ENCODE data around the gene PMPCA. TPM values are rescaled to one million over a fixed set of nuclear protein-coding genes. Genes with fewer than 3 reads are reported as not detected.
A peak's percentile ranks its signal among the peaks of the same experiment; 100 is the strongest.

Gene PMPCA
- polyA plus RNA-seq, 1 donor (not counting 4 experiments of a cell fraction or from before 2014, with no cell fraction given): 85.9 TPM

DNA sequence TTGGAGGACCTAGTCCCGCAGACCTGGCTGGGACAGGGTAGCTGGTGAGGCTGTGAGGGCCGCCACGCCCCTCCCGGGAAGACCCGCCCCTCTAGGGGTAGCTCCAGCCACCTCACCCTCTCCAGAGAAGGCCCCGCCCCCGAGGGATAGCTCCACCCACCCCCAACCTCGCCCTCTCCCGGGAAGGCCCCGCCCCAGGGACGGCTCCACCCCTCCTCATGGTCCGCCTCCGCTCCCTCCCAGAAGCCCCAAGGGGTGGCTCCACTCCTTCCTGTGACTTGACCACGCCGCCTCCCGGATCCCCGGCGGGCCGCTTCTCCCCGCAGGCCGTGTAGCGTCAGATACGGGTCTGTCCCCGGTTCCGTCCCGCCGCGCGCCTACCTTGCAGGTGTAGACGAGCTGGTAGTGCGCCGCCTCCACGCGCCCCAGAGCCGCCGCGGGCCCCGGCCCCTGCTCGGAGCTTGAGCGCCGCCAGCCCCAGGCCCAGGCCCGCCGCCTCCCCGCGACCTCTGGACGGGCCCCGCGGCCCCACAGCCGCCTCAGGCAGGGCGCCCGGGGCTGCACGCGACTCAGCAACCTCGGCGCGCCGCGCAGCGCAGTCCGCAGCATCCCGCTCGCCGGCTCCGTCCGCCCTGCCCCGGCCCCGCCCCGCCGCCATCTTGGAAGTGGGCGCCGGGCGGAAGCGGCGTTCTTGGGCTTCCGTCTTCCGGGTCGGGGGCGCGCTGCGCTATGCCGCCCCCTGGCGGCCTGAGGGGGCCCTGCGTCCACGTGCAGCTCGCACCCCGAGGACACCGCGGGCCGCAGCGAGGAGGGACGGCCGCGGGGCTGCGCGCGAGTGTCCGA lies 47.1 kb upstream of the PMPCA start, which contains the start of gene DNLZ:
DNLZ (minus strand) TSS at position 639 of the 843 bp plus-strand sequence; CDS start at position 609, 30 bp downstream.
- Histone ChIP-seq H3K9ac (ENCODE audit: control insufficient read depth, extremely low read depth, insufficient read depth, low read length) (peak within 1 kb of the TSS; percentile 90), H2AFZ (ENCODE audit: control insufficient read depth, low read length) (peak within 1 kb of the TSS; percentile 8), H3K4me2 (ENCODE audit: control insufficient read depth, extremely low read depth, insufficient read depth, low read depth, low read length) (peak within 1 kb of the TSS; percentile 79), H3K27ac (ENCODE audit: control insufficient read depth, insufficient read depth, low read length) (peak within 1 kb of the TSS; percentile 70), H3K9me1 (ENCODE audit: control insufficient read depth, extremely low read depth, insufficient read depth, low read length) (no peaks in the 10 kb centered on the region), H3K27me3 (ENCODE audit: control insufficient read depth, extremely low read depth, insufficient read depth, low read length) (no peaks in the 10 kb centered on the region), H3K4me3 (ENCODE audit: control insufficient read depth in 2 of 3, extremely low read depth in 1 of 3, insufficient read depth in 2 of 3, low read depth in 1 of 3, low read length in 3 of 3) (peak within 1 kb of the TSS; percentile 55 to 75 (median 71)), H3K36me3 (ENCODE audit: control insufficient read depth in 2 of 2, extremely low read depth in 1 of 2, insufficient read depth in 2 of 2, low read length in 2 of 2) (peaks cover 0 to 3% of the 10 kb centered on the region in 2 experiments), H3K9me3 (ENCODE audit: control insufficient read depth, low read depth, low read length) (no peaks in the 10 kb centered on the region), H4K20me1 (ENCODE audit: control insufficient read depth, extremely low read depth, insufficient read depth, low read length) (no peaks in the 10 kb centered on the region), H3K79me2 (ENCODE audit: control insufficient read depth, insufficient read depth, low read length) (no peaks in the 10 kb centered on the region), H3K4me1 (ENCODE audit: control insufficient read depth, extremely low read depth, insufficient read depth, low read length) (peaks cover 12% of the 10 kb centered on the region)
- FAIRE-seq (peak; percentile 51), DNase-seq (ENCODE audit: low read depth, low spot score) (peak; percentile 81)
- dilution Hi-C loops (cut with MboI; ENCODE audit: extremely low pct_ligation_motif_present, low sequenced_read_pairs): no loop called here
- TF ChIP-seq EZH2 (IDR thresholded peaks at IDR 0.05; ENCODE audit: low read length) (no peak), CTCF (optimal IDR thresholded peaks at IDR 0.05 in 1 of 3, IDR thresholded peaks at IDR 0.05 in 1 of 3, conservative IDR thresholded peaks at IDR 0.05 in 1 of 3; ENCODE audit: extremely low read depth in 1 of 3, insufficient read depth in 2 of 3, low read length in 3 of 3) (peak; percentile 57 to 93 (median 86))

DNA sequence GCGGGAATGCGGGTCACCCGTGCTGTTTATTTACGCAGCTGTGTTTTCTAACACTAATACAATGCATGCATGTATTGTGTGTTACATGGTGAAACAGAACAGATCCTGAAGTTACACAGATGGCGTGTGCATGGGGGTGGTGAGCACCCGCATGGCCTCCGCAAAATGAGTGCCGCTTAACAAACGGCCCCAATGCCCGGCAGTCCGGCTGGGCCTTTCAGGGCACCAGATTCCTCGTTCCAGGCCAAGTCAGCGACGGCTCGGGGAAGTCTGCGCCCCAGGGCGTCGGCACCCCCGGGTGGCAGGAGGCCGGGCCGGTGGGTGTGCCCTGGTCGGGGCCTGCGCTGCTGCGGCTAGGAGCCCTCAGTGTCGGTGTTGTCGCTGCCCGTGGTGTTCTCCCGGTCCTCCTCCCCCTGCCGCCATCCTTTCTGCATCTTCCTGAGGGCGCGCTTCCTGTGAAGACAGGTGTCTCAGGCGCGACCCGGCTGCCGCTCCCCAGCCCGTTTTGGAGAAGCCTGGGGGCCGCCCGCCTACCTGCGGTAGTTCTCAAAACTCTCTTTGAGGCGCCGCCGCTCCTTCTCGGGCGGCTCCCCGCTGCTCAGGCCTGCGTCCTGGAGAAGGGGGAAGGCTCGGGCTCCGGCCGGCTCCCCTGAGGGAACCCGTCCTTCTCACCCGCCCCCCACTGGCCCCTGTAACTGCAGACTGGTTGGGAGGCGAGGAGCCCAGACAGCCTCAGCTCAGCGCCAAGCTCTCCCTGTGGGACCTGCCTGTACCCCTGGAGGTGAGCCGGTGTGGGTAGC lies 46.3 kb upstream of the PMPCA start:
- peaks cover 12% of the 10 kb centered on the region for H3K4me1 ChIP-seq (ENCODE audit: control insufficient read depth, extremely low read depth, insufficient read depth, low read length)
- no peaks in the 10 kb centered on the region for H3K27me3 ChIP-seq (ENCODE audit: control insufficient read depth, extremely low read depth, insufficient read depth, low read length)
- no peak overlapping the region for H3K27ac ChIP-seq (ENCODE audit: control insufficient read depth, insufficient read depth, low read length)
- peak overlapping the region; percentile 18 to 55 (median 53) for H3K4me3 ChIP-seq (ENCODE audit: control insufficient read depth in 2 of 3, extremely low read depth in 1 of 3, insufficient read depth in 2 of 3, low read depth in 1 of 3, low read length in 3 of 3)
- H4K20me1 ChIP-seq (ENCODE audit: control insufficient read depth, extremely low read depth, insufficient read depth, low read length): no peaks in the 10 kb centered on the region
- H3K79me2 ChIP-seq (ENCODE audit: control insufficient read depth, insufficient read depth, low read length): no peaks in the 10 kb centered on the region
- DNase-seq (ENCODE audit: low read depth, low spot score) (no peak), FAIRE-seq (no peak)
- H3K9me3 ChIP-seq (ENCODE audit: control insufficient read depth, low read depth, low read length): no peaks in the 10 kb centered on the region
- H3K9me1 ChIP-seq (ENCODE audit: control insufficient read depth, extremely low read depth, insufficient read depth, low read length): no peaks in the 10 kb centered on the region
- H3K4me2 ChIP-seq (ENCODE audit: control insufficient read depth, extremely low read depth, insufficient read depth, low read depth, low read length): peak overlapping the region; percentile 79
- TF ChIP-seq EZH2 (IDR thresholded peaks at IDR 0.05; ENCODE audit: low read length): no peak
- TF ChIP-seq CTCF (optimal IDR thresholded peaks at IDR 0.05 in 1 of 3, IDR thresholded peaks at IDR 0.05 in 1 of 3, conservative IDR thresholded peaks at IDR 0.05 in 1 of 3; ENCODE audit: extremely low read depth in 1 of 3, insufficient read depth in 2 of 3, low read length in 3 of 3): no peak
- H3K9ac ChIP-seq (ENCODE audit: control insufficient read depth, extremely low read depth, insufficient read depth, low read length): no peak overlapping the region
- dilution Hi-C loops (cut with MboI; ENCODE audit: extremely low pct_ligation_motif_present, low sequenced_read_pairs): no loop called here
- H2AFZ ChIP-seq (ENCODE audit: control insufficient read depth, low read length): no peak overlapping the region
- peaks cover 0 to 3% of the 10 kb centered on the region in 2 experiments for H3K36me3 ChIP-seq (ENCODE audit: control insufficient read depth in 2 of 2, extremely low read depth in 1 of 2, insufficient read depth in 2 of 2, low read length in 2 of 2)

Measured in keratinocyte (primary cell).